Umbilical cord (tissue), 2 donors: ENCODE measurements around the gene GCSH. TPM values are rescaled to one million over a fixed set of nuclear protein-coding genes. Genes with fewer than 3 reads are reported as not detected.

Source experiments
- DNase-seq: peaks from one replicate; pipeline ENCODE4 v3.0.0-alpha.2; 2015; ENCODE audit warnings: low spot score
- total RNA-seq: library from RNA; depleted of rRNA; stranded (reverse); fragments of >200 nt; gene quantifications from one replicate; pipeline ENCODE4 v1.2.3, GENCODE V29; 2014; ENCODE audit warnings: low replicate concordance; ENCODE audit not compliant: insufficient read depth

Gene GCSH
- total RNA-seq, 1 donor from 2014 or later: 17.6 TPM

- no peak for DNase-seq
Observed at GRCh38 chr16:81105946-81106345, 9.8 kb upstream of the GCSH start.

DNA sequence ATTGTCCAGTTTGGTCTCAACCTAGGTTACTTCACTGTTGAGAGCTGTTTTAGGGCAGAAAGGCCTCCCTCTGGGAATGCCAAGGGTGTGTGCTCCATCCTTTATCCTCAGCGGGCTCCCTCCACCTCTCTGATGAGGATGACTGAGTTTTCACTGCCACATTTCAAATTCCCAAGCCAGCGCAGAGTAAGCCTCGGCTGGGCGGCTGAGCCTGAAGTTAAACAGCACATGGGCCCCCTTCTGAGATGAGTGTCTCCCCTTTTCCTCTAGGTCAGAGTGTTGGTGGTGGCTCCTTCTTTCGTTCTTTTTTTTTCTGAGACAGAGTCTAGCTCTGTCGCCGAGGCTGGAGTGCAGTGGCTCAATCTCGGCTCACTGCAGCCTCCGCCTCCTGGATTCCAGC is 5.5 kb upstream of the GCSH start:
- no peak for DNase-seq

GRCh38 chr16:81099958-81100357 is 3.8 kb upstream of the GCSH start:
- DNase-seq: no peak

- no peak for DNase-seq
Observed at GRCh38 chr16:81097230-81097629, 1.0 kb upstream of the GCSH start.

DNA sequence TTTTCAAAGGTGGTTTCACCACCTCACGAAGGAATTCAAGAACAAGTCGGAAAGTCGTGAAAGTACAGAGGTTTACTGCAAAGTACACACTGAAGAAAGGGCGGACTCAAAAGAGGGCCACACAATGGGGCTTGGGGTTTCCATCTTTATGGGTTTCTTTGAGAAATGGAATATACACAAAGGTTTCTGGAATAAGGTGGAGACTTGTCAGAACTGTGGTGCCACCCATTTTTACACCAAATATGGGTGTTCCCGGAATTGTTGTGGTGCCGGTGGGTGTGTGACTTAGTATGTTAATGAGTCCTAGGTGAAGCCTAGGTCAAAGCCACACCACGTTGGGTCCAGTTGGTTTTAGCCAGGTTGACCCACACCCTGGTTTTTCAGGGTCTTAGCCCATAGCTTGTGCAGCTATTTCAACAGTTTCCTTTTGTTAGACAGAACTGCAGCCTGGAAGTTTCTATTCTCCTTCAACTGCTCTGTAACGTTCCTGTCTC is 567 bp upstream of the GCSH start:
- DNase-seq: no peak

DNA sequence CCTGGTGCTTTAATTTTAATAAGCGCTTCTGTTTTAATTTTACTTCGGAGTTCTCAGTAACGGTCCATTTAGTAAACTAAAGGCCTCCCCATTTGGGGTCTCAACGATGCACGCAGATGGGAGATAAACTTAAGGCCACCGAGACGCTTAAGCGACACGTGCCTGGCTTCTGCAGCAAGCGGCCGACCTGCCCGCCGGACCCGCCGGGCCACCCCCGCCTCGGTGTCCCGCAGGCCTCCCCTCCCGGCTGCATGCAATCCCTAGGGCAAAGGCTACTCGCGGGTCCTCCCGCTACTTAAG is 592 bp downstream of the GCSH start:
- no peak for DNase-seq

DNA sequence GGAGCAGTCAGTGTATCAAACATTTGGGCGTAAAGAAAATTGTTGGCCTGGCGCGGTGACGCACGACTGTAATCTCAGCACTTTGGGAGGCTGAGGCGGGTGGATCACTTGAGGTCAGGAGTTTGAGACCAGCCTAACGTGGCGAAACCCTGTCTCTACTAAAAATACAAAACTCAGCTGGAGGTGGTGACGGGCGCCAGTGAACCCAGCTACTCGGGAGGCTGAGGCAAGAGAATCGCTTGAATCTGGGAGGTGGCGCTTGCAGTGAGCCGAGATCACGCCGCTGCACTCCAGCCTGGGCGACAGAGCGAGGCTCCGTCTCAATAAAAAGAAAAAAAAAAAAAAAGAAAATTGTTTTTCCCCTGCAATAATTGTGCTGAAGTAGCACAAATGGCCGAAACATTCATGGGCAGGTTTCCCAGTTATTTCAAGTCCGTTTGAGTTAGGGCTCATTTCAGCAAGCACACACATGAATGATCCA is 1.4 kb downstream of the GCSH start:
- DNase-seq: peak; percentile 12

GRCh38 chr16:81088836-81089235 is 7.4 kb downstream of the GCSH start:
- no peak for DNase-seq

GRCh38 chr16:81081014-81081413 is 15.2 kb downstream of the GCSH start:
- DNase-seq: no peak

GRCh38 chr16:81080233-81080632 is 16.0 kb downstream of the GCSH start:
- DNase-seq: no peak

DNA sequence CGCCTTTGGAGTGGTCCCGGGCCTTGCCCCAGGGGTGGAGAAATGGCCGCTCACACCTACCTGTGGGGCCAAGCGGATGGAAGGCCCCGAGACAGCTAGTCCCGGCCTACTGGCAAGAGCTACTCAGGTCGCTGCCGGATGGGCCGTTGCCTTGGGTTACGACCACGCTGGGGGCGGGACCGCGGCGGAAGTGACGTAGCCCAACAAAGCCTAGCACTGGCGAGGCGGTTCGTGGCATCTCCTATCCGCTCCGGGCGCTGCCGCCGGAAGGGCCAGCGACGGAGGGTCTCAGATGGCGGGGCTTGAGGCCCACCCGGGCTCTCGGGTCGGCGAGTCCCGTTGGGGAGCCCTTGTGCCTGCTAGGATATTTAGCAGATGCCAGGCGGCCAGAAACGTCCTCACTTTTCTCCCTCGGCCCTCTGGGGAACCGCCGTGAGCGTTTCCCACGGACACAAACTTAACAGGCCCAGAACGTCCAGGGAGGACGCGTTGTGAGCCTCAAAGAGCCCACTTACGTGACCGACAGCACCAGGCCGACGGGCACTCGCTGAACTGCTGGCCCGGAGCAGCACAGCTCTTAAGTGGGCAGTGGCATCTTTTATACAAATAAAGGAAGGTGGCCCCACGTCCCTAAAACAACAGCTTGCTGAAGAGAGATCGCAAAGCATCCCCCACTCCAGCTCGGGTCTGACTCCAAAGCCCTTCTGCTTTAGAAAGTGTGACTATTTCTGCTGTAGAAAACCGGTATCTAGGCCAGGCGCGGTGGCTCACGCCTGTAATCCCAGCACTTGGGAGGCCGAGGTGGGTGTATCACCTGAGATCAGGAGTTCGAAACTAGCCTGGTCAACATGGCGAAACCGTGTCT is 18.9 kb downstream of the GCSH start, which contains the start of gene C16orf46:
C16orf46 (minus strand) TSS at position 163 of the 865 bp plus-strand sequence. CDS start 13,283 bp downstream, outside the sequence.
- DNase-seq: peak; percentile 99

GRCh38 chr16:81076566-81077075 is 19.6 kb downstream of the GCSH start:
- DNase-seq: peak; percentile 96

GRCh38 chr16:81073560-81074330 is 22.4 kb downstream of the GCSH start:
- DNase-seq: peak; percentile 9

GRCh38 chr16:81071805-81072204 is 24.4 kb downstream of the GCSH start:
- DNase-seq: no peak

- DNase-seq: no peak
Observed at GRCh38 chr16:81070979-81071378, 25.2 kb downstream of the GCSH start.

DNA sequence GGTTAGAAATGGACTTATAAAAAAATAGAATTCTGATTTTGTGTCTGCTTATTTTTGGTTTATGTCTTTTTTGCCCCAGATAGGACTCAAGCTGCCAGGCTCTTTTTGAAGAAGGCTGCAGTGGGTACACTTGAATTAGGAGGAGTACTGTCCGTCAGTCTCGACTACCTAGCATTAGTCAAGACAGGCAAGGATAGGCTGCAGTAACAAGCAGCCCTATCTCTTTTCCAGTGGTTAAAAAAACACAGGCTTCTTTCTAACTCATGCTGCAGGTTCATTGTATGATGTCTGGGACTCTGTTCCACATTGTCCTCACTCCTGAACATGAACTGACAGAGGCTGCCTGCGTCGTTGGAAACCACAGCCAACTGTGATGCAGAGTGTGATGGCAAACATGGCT is 27.1 kb downstream of the GCSH start:
- no peak for DNase-seq

GRCh38 chr16:81067166-81067565 is 29.0 kb downstream of the GCSH start:
- DNase-seq: no peak

GRCh38 chr16:81066681-81067080 is 29.5 kb downstream of the GCSH start:
- DNase-seq: peak; percentile 52

- DNase-seq: no peak
Observed at GRCh38 chr16:81061871-81062608, 34.2 kb downstream of the GCSH start.

DNA sequence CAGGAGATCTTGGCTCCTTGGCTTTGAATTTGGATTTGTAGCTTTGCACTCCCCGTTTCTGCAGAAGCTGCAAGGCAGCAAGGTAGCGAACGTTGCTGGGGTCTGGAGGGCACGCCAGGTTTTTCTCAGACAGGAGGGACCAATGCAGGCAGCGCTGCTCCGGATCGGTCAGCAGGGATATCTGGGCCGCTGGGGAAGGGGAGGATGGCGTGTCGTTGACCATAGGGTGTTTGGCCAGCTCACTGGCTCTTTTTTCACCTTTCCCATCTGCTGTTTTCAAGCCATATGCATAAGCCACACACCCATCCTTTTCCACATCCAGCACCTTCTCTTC is 34.9 kb downstream of the GCSH start:
- DNase-seq: no peak

GRCh38 chr16:81060576-81061306 is 35.5 kb downstream of the GCSH start:
- DNase-seq: no peak
